ENCODE measurements around the gene NOC3L.

NOC3L gene

DNA sequence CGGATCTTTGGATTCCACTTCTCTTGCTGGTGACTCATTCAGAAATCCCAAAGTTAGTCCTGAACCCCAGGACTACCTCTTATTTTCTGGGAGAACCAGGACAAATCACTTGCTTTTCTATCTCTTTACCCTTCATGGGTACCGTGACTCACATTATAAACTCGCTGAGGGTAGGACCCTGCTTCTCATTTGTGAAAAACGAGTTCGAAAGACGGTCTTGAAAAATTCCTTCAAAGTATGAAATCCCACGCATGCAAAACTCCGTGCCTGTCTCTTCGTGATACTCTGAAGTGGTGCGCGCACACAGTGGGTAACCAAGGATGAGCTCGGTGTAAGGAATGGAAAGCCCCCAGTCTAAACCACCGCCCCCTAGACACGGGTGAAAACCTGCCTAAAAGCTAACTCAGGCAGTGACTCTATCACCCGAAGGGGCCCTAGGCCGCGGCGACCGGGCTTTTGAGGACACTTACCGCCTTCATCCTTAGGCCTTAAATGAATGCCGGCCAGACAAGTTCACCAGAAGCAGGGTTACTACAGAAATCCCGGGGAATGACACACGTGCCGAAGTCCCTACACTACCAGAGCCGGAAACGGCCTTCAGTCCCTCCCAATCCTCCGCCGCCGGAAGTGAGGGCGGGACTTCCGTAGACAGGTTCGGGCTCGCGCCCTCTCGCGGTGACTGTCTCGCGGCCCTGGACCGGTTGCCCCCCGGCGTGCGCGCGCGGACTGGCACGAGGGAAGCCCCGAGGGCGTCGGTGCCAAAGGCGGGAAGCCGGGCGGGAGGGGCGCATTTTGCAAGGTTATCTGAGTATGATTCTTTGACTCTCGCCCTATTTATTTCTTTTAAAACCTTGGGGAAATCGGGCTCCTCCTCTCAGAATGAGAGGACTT lies at the start of gene NOC3L:
Gene NOC3L (minus strand): TSS at position 580 of the 891 bp plus-strand sequence. CDS start 101 bp downstream, at position 479.
- peak within 1 kb of the TSS; percentile 80 for H3K4me3 ChIP-seq (ENCODE audit: low read depth, low read length)
- no peak for TF ChIP-seq ZNF670 (tag by site-specific recombination; IDR thresholded peaks at IDR 0.05; ENCODE audit: low read depth)
- TF ChIP-seq ZSCAN5A (tag by site-specific recombination; IDR thresholded peaks at IDR 0.05): no peak
- TF ChIP-seq ZNF48 (tag by site-specific recombination; IDR thresholded peaks at IDR 0.05): no peak
- no peak for TF ChIP-seq ZNF555 (tag by site-specific recombination; conservative IDR thresholded peaks at IDR 0.05)
- peak; percentile 90 for TF ChIP-seq GLIS1 (tag by site-specific recombination; IDR thresholded peaks at IDR 0.05)
- peak; percentile 42; the same call in 1 of the 2 replicates for TF ChIP-seq ZBTB21 (tag by site-specific recombination; IDR thresholded peaks at IDR 0.05)
- TF ChIP-seq, protein P1, sequence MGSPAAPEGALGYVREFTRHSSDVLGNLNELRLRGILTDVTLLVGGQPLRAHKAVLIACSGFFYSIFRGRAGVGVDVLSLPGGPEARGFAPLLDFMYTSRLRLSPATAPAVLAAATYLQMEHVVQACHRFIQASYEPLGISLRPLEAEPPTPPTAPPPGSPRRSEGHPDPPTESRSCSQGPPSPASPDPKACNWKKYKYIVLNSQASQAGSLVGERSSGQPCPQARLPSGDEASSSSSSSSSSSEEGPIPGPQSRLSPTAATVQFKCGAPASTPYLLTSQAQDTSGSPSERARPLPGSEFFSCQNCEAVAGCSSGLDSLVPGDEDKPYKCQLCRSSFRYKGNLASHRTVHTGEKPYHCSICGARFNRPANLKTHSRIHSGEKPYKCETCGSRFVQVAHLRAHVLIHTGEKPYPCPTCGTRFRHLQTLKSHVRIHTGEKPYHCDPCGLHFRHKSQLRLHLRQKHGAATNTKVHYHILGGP (tag by site-specific recombination; IDR thresholded peaks at IDR 0.05): no peak
- TF ChIP-seq, protein P2, sequence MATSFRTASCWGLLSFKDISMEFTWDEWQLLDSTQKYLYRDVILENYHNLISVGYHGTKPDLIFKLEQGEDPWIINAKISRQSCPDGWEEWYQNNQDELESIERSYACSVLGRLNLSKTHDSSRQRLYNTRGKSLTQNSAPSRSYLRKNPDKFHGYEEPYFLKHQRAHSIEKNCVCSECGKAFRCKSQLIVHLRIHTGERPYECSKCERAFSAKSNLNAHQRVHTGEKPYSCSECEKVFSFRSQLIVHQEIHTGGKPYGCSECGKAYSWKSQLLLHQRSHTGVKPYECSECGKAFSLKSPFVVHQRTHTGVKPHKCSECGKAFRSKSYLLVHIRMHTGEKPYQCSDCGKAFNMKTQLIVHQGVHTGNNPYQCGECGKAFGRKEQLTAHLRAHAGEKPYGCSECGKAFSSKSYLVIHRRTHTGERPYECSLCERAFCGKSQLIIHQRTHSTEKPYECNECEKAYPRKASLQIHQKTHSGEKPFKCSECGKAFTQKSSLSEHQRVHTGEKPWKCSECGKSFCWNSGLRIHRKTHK (tag by site-specific recombination; IDR thresholded peaks at IDR 0.05): no peak
- TF ChIP-seq HOXC10 (CRISPR knock-in tag; IDR thresholded peaks at IDR 0.05): no peak
- TF ChIP-seq, protein P3, sequence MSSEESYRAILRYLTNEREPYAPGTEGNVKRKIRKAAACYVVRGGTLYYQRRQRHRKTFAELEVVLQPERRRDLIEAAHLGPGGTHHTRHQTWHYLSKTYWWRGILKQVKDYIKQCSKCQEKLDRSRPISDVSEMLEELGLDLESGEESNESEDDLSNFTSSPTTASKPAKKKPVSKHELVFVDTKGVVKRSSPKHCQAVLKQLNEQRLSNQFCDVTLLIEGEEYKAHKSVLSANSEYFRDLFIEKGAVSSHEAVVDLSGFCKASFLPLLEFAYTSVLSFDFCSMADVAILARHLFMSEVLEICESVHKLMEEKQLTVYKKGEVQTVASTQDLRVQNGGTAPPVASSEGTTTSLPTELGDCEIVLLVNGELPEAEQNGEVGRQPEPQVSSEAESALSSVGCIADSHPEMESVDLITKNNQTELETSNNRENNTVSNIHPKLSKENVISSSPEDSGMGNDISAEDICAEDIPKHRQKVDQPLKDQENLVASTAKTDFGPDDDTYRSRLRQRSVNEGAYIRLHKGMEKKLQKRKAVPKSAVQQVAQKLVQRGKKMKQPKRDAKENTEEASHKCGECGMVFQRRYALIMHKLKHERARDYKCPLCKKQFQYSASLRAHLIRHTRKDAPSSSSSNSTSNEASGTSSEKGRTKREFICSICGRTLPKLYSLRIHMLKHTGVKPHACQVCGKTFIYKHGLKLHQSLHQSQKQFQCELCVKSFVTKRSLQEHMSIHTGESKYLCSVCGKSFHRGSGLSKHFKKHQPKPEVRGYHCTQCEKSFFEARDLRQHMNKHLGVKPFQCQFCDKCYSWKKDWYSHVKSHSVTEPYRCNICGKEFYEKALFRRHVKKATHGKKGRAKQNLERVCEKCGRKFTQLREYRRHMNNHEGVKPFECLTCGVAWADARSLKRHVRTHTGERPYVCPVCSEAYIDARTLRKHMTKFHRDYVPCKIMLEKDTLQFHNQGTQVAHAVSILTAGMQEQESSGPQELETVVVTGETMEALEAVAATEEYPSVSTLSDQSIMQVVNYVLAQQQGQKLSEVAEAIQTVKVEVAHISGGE (tag by site-specific recombination; conservative IDR thresholded peaks at IDR 0.05; ENCODE audit: low read depth): peak; percentile 95
- no peak for TF ChIP-seq ZNF175 (tag by site-specific recombination; IDR thresholded peaks at IDR 0.05)
- TF ChIP-seq, protein P4, sequence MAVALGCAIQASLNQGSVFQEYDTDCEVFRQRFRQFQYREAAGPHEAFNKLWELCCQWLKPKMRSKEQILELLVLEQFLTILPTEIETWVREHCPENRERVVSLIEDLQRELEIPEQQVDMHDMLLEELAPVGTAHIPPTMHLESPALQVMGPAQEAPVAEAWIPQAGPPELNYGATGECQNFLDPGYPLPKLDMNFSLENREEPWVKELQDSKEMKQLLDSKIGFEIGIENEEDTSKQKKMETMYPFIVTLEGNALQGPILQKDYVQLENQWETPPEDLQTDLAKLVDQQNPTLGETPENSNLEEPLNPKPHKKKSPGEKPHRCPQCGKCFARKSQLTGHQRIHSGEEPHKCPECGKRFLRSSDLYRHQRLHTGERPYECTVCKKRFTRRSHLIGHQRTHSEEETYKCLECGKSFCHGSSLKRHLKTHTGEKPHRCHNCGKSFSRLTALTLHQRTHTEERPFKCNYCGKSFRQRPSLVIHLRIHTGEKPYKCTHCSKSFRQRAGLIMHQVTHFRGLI (tag by site-specific recombination; IDR thresholded peaks at IDR 0.05): peak; percentile 90
- TF ChIP-seq ZNF701 (tag by site-specific recombination; IDR thresholded peaks at IDR 0.05): no peak
- peak; percentile 62 for TF ChIP-seq ZNF423 (tag by site-specific recombination; IDR thresholded peaks at IDR 0.05)
- TF ChIP-seq, protein P5, sequence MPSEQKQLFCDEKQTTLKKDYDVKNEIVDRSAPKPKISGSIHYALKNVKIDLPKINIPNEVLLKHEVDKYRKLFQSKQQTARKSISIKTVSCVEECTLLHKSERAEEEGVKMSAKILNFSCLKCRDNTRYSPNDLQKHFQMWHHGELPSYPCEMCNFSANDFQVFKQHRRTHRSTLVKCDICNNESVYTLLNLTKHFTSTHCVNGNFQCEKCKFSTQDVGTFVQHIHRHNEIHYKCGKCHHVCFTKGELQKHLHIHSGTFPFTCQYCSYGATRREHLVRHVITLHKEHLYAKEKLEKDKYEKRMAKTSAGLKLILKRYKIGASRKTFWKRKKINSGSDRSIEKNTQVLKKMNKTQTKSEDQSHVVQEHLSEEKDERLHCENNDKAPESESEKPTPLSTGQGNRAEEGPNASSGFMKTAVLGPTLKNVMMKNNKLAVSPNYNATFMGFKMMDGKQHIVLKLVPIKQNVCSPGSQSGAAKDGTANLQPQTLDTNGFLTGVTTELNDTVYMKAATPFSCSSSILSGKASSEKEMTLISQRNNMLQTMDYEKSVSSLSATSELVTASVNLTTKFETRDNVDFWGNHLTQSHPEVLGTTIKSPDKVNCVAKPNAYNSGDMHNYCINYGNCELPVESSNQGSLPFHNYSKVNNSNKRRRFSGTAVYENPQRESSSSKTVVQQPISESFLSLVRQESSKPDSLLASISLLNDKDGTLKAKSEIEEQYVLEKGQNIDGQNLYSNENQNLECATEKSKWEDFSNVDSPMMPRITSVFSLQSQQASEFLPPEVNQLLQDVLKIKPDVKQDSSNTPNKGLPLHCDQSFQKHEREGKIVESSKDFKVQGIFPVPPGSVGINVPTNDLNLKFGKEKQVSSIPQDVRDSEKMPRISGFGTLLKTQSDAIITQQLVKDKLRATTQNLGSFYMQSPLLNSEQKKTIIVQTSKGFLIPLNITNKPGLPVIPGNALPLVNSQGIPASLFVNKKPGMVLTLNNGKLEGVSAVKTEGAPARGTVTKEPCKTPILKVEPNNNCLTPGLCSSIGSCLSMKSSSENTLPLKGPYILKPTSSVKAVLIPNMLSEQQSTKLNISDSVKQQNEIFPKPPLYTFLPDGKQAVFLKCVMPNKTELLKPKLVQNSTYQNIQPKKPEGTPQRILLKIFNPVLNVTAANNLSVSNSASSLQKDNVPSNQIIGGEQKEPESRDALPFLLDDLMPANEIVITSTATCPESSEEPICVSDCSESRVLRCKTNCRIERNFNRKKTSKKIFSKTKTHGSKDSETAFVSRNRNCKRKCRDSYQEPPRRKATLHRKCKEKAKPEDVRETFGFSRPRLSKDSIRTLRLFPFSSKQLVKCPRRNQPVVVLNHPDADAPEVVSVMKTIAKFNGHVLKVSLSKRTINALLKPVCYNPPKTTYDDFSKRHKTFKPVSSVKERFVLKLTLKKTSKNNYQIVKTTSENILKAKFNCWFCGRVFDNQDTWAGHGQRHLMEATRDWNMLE (tag by site-specific recombination; conservative IDR thresholded peaks at IDR 0.05; ENCODE audit: low read depth): peak; percentile 96
- TF ChIP-seq ZNF37A (tag by site-specific recombination; IDR thresholded peaks at IDR 0.05): no peak
- TF ChIP-seq ZNF768 (tag by site-specific recombination; IDR thresholded peaks at IDR 0.05): no peak
- peak; percentile 44; the same call in 1 of the 2 replicates for TF ChIP-seq OVOL3 (tag by site-specific recombination; IDR thresholded peaks at IDR 0.05)
- peak; percentile 62 for TF ChIP-seq KLF1 (tag by site-specific recombination; IDR thresholded peaks at IDR 0.05)
- TF ChIP-seq ZNF521 (tag by site-specific recombination; IDR thresholded peaks at IDR 0.05): no peak
- no peak for TF ChIP-seq ZNF292 (tag by site-specific recombination; IDR thresholded peaks at IDR 0.05; ENCODE audit: borderline replicate concordance, low read depth)
- no peak for TF ChIP-seq ZNF624 (tag by site-specific recombination; IDR thresholded peaks at IDR 0.05)

More for the DNA sequence above, at the start of gene NOC3L:
- no peaks in the 10 kb centered on the region for H3K9me3 ChIP-seq (ENCODE audit: control insufficient read depth, insufficient read depth, low read depth, low read length)
- ChIA-PET CTCF (interaction anchor here (0.7 to 2.1 kb wide), 17 partner anchors 9 to 1310 kb away, joined by 3 to 9 read pairs (median 4); partner anchors contain the start of gene TBC1D12), POLR2A (interaction anchor here (0.9 to 2.1 kb wide), 4 partner anchors 12 to 467 kb away, joined by 3 to 11 read pairs (median 5); partner anchors contain the start of gene TBC1D12)
- peaks cover 23 to 35% of the 10 kb centered on the region in 2 experiments for H3K36me3 ChIP-seq (ENCODE audit: control insufficient read depth in 2 of 2, insufficient read depth in 1 of 2, low read length in 2 of 2)
- peak within 1 kb of the TSS; percentile 59 for H3K27ac ChIP-seq (ENCODE audit: extremely low read depth, low read depth, low read length)
- H3K4me1 ChIP-seq (ENCODE audit: control insufficient read depth, insufficient read depth, low read length): peaks cover 11% of the 10 kb centered on the region

All from HEK293 (cell line).